HG03460 (cell line): Measurements from ENCODE around the gene PERCC1.
"Not testable (repeated sequence)": the region's sequence is repeated elsewhere in the genome, so short reads cannot be mapped to it uniquely, and the experiment has no call there.

ENCODE experiments used
- ATAC-seq: cut with Tn5 transposase; IDR thresholded peaks from one replicate; pipeline ENCODE4 v1.9.1; 2021; ENCODE audit not compliant: unreplicated experiment

The PERCC1 gene

GRCh38 chr16:1466054-1466453 lies 35.2 kb downstream of the PERCC1 start:
- no peak for ATAC-seq

- no peak for ATAC-seq
These were observed 36.2 kb downstream of the PERCC1 start for GRCh38 chr16:1466968-1467521.

GRCh38 chr16:1468426-1468810 lies 37.5 kb downstream of the PERCC1 start:
- no peak for ATAC-seq

- ATAC-seq: not testable (repeated sequence)
These were observed 38.3 kb downstream of the PERCC1 start for GRCh38 chr16:1469141-1469540.

- ATAC-seq: no peak
These were observed 38.9 kb downstream of the PERCC1 start for GRCh38 chr16:1469693-1470201.

GRCh38 chr16:1470481-1471251 lies 39.8 kb downstream of the PERCC1 start:
- ATAC-seq: no peak

GRCh38 chr16:1471569-1472194 lies 40.8 kb downstream of the PERCC1 start:
- ATAC-seq: no peak

GRCh38 chr16:1472974-1473373 lies 42.1 kb downstream of the PERCC1 start:
- no peak for ATAC-seq

- no peak for ATAC-seq
These were observed 43.4 kb downstream of the PERCC1 start for GRCh38 chr16:1474082-1474795.

GRCh38 chr16:1474796-1475551 lies 44.1 kb downstream of the PERCC1 start, which contains the start of gene CLCN7:
Gene CLCN7, minus strand, starts transcription at chr16:1475028. Its CDS starts 54 bp downstream, at chr16:1474974.
- peak; percentile 75 for ATAC-seq

- ATAC-seq: peak; percentile 12
These were observed 44.8 kb downstream of the PERCC1 start for GRCh38 chr16:1475552-1476114.

GRCh38 chr16:1477033-1477432 lies 46.2 kb downstream of the PERCC1 start:
- no peak for ATAC-seq

- not testable (repeated sequence) for ATAC-seq
These were observed 48.1 kb downstream of the PERCC1 start for GRCh38 chr16:1478937-1479336.

- ATAC-seq: no peak
These were observed 51.3 kb downstream of the PERCC1 start for GRCh38 chr16:1481906-1482835.
